ENCODE results near the gene ZNF592.

Gene ZNF592

DNA sequence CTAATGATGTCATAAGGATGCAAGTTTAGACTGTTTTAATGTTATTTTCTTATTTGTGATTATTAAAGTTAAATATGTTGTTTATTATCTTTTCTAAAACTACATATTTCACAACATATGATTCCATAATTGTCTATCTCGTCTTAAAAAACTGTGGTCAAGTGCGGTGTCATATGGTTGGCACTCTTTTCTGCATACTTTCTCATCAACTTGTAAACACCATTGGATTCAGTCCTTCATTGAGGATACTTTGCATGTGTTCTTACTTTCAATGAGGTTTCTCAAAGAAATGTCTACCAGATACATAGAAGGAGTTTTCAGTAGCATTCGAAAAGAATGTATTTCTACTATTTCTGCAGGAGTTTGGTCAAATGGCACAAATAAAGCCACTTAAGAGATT is 46.8 kb downstream of the ZNF592 start:
- H3K36me3 ChIP-seq (ENCODE audit: control insufficient read depth in 1 of 2, insufficient read depth in 2 of 2, low read length in 2 of 2), result peaks cover 50 to 67% of the 10 kb centered on the region in 2 donors

GRCh38 chr15:84797212-84797611 is 48.8 kb downstream of the ZNF592 start:
- Histone ChIP-seq H3K4me3 (ENCODE audit: low read depth in 1 of 2, low read length in 2 of 2) (no peak overlapping the region), H3K36me3 (ENCODE audit: control insufficient read depth in 1 of 2, insufficient read depth in 2 of 2, low read length in 2 of 2) (peaks cover 57 to 62% of the 10 kb centered on the region in 2 donors), H3K9me3 (ENCODE audit: control insufficient read depth in 1 of 2, low read length in 2 of 2) (no peaks in the 10 kb centered on the region), H3K27ac (ENCODE audit: low read length) (no peak overlapping the region), H3K4me1 (ENCODE audit: control insufficient read depth in 1 of 2, insufficient read depth in 2 of 2, low read length in 2 of 2) (peaks cover 0 to 10% of the 10 kb centered on the region in 2 donors), H3K27me3 (ENCODE audit: low read depth, low read length) (no peaks in the 10 kb centered on the region)

More for the DNA sequence above, 46.8 kb downstream of the ZNF592 start:
- Histone ChIP-seq H3K27me3 (ENCODE audit: low read depth, low read length) (no peaks in the 10 kb centered on the region), H3K4me1 (ENCODE audit: control insufficient read depth in 1 of 2, insufficient read depth in 2 of 2, low read length in 2 of 2) (peaks cover 0 to 17% of the 10 kb centered on the region in 2 donors), H3K9me3 (ENCODE audit: control insufficient read depth in 1 of 2, low read length in 2 of 2) (no peaks in the 10 kb centered on the region), H3K4me3 (ENCODE audit: low read depth in 1 of 2, low read length in 2 of 2) (no peak overlapping the region), H3K27ac (ENCODE audit: low read length) (no peak overlapping the region)

- no peak overlapping the region for H3K4me3 ChIP-seq (ENCODE audit: low read depth in 1 of 2, low read length in 2 of 2)
- no peak overlapping the region for H3K27ac ChIP-seq (ENCODE audit: low read length)
- no peaks in the 10 kb centered on the region for H3K9me3 ChIP-seq (ENCODE audit: control insufficient read depth in 1 of 2, low read length in 2 of 2)
- H3K36me3 ChIP-seq (ENCODE audit: control insufficient read depth in 1 of 2, insufficient read depth in 2 of 2, low read length in 2 of 2), result peaks cover 57 to 61% of the 10 kb centered on the region in 2 donors
- peaks cover 0 to 4% of the 10 kb centered on the region in 2 donors for H3K4me1 ChIP-seq (ENCODE audit: control insufficient read depth in 1 of 2, insufficient read depth in 2 of 2, low read length in 2 of 2)
- H3K27me3 ChIP-seq (ENCODE audit: low read depth, low read length), result no peaks in the 10 kb centered on the region
Observed at GRCh38 chr15:84797801-84798200, 49.4 kb downstream of the ZNF592 start.

DNA sequence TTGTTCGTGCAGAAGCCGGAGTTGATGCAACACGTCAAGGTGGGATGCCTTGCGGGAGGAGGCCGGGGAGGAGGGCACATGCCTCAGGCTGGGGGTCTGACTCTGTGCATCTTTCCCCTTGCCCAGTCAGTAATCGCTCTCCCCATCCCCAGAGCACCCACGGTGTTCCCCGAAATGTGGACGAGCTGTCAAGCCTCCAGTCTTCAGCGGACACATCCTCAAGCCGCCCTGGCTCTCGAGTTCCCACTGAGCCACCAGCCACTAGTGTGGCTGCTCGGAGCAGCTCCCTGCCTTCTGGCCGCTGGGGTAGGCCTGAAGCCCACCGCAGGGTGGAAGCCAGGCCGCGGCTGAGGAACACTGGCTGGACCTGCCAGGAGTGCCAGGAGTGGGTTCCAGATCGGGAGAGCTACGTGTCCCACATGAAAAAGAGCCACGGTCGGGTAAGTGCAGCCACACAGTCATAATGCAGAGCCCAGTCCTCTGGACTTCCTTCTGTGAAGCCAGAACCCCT is 50.1 kb downstream of the ZNF592 start:
- Histone ChIP-seq H3K9me3 (ENCODE audit: control insufficient read depth in 1 of 2, low read length in 2 of 2) (no peaks in the 10 kb centered on the region), H3K4me1 (ENCODE audit: control insufficient read depth in 1 of 2, insufficient read depth in 2 of 2, low read length in 2 of 2) (peaks cover 0 to 4% of the 10 kb centered on the region in 2 donors), H3K27ac (ENCODE audit: low read length) (no peak overlapping the region), H3K4me3 (ENCODE audit: low read depth in 1 of 2, low read length in 2 of 2) (no peak overlapping the region), H3K36me3 (ENCODE audit: control insufficient read depth in 1 of 2, insufficient read depth in 2 of 2, low read length in 2 of 2) (peaks cover 60 to 62% of the 10 kb centered on the region in 2 donors), H3K27me3 (ENCODE audit: low read depth, low read length) (no peaks in the 10 kb centered on the region)

- peaks cover 0 to 15% of the 10 kb centered on the region in 2 donors for H3K4me1 ChIP-seq (ENCODE audit: control insufficient read depth in 1 of 2, insufficient read depth in 2 of 2, low read length in 2 of 2)
- no peaks in the 10 kb centered on the region for H3K27me3 ChIP-seq (ENCODE audit: low read depth, low read length)
- H3K27ac ChIP-seq (ENCODE audit: low read length), result no peak overlapping the region
- H3K36me3 ChIP-seq (ENCODE audit: control insufficient read depth in 1 of 2, insufficient read depth in 2 of 2, low read length in 2 of 2), result peaks cover 68 to 71% of the 10 kb centered on the region in 2 donors
- no peaks in the 10 kb centered on the region for H3K9me3 ChIP-seq (ENCODE audit: control insufficient read depth in 1 of 2, low read length in 2 of 2)
- H3K4me3 ChIP-seq (ENCODE audit: low read depth in 1 of 2, low read length in 2 of 2), result no peak overlapping the region
Observed at GRCh38 chr15:84799511-84800187, 51.3 kb downstream of the ZNF592 start.

GRCh38 chr15:84800365-84800806 is 52.0 kb downstream of the ZNF592 start:
- Histone ChIP-seq H3K4me3 (ENCODE audit: low read depth in 1 of 2, low read length in 2 of 2) (no peak overlapping the region), H3K9me3 (ENCODE audit: control insufficient read depth in 1 of 2, low read length in 2 of 2) (no peaks in the 10 kb centered on the region), H3K27me3 (ENCODE audit: low read depth, low read length) (no peaks in the 10 kb centered on the region), H3K36me3 (ENCODE audit: control insufficient read depth in 1 of 2, insufficient read depth in 2 of 2, low read length in 2 of 2) (peaks cover 69 to 72% of the 10 kb centered on the region in 2 donors), H3K27ac (ENCODE audit: low read length) (no peak overlapping the region), H3K4me1 (ENCODE audit: control insufficient read depth in 1 of 2, insufficient read depth in 2 of 2, low read length in 2 of 2) (peaks cover 0 to 16% of the 10 kb centered on the region in 2 donors)

DNA sequence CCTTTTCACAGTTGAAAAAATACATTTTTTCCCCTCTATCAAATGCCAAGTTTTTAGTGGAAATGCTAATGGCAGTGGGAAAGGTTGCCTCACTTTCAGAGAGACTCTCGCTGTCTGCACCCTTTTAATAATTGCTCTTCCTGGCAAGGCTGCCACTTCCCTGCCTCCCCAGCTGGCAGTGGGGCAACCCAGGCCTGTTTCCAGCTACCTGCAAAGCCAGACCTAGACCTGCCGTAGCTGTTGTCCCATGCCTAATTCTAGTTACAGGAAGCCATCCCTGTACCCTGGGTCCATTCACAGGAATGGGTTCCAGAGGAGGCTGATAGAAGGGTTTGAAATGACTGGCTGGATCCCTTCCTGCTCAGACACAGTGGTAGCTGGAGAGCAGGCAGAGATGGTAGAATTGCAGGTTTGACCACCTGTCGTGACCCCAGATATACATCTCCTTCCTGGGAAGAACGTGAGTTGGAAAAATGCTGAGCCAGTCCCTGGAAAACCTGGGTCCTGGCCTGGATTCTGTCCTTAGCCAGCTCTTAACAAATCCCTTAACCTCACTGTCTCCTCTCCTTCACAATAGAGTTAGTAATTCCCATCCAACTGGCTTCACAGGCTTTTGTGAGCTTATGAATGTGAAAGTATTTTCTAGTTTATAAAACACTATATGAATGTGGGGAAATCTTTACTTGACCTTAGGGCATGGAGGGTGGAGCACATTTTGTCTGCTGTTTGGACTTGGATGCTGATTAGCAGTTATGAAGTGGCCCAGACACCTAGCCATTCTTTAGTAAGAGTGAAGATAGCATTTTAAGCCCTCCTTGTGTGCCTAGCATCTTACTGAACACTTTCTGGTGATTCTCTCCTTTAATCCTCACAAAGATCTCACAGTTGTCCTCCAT is 55.9 kb downstream of the ZNF592 start:
- Histone ChIP-seq H3K36me3 (ENCODE audit: control insufficient read depth in 1 of 2, insufficient read depth in 2 of 2, low read length in 2 of 2) (peaks cover 41 to 48% of the 10 kb centered on the region in 2 donors), H3K27ac (ENCODE audit: low read length) (no peak overlapping the region), H3K4me3 (ENCODE audit: low read depth in 1 of 2, low read length in 2 of 2) (no peak overlapping the region), H3K4me1 (ENCODE audit: control insufficient read depth in 1 of 2, insufficient read depth in 2 of 2, low read length in 2 of 2) (peaks cover 0 to 16% of the 10 kb centered on the region in 2 donors), H3K27me3 (ENCODE audit: low read depth, low read length) (no peaks in the 10 kb centered on the region), H3K9me3 (ENCODE audit: control insufficient read depth in 1 of 2, low read length in 2 of 2) (no peaks in the 10 kb centered on the region)

DNA sequence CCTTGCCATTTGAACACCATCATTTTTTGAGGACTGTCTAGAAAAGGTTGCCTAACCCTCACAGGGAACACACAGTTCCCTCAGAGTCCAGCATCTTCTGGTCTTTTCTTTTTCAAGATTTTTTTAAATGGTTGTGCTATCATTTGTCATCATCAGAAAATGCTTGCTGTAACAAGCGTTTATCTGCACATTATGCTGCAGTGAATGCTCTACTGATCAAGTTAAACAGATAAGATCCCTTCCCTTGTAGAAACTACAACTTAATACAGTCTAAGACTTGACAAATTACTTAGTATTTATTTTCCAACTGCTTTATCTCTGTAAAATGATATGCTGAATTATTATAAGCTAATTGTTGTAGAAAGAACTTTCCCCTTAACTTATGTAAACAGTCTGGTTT is 56.8 kb downstream of the ZNF592 start:
- Histone ChIP-seq H3K36me3 (ENCODE audit: control insufficient read depth in 1 of 2, insufficient read depth in 2 of 2, low read length in 2 of 2) (peaks cover 31 to 38% of the 10 kb centered on the region in 2 donors), H3K4me1 (ENCODE audit: control insufficient read depth in 1 of 2, insufficient read depth in 2 of 2, low read length in 2 of 2) (peaks cover 0 to 13% of the 10 kb centered on the region in 2 donors), H3K4me3 (ENCODE audit: low read depth in 1 of 2, low read length in 2 of 2) (no peak overlapping the region), H3K27ac (ENCODE audit: low read length) (no peak overlapping the region), H3K9me3 (ENCODE audit: control insufficient read depth in 1 of 2, low read length in 2 of 2) (no peaks in the 10 kb centered on the region), H3K27me3 (ENCODE audit: low read depth, low read length) (no peaks in the 10 kb centered on the region)

- no peak overlapping the region for H3K27ac ChIP-seq (ENCODE audit: low read length)
- H3K36me3 ChIP-seq (ENCODE audit: control insufficient read depth in 1 of 2, insufficient read depth in 2 of 2, low read length in 2 of 2), result peaks cover 18 to 20% of the 10 kb centered on the region in 2 donors
- H3K4me3 ChIP-seq (ENCODE audit: low read depth in 1 of 2, low read length in 2 of 2), result no peak overlapping the region
Observed at GRCh38 chr15:84807228-84807627, 58.8 kb downstream of the ZNF592 start.

GRCh38 chr15:84810073-84810840 is 61.9 kb downstream of the ZNF592 start:
- H3K27ac ChIP-seq (ENCODE audit: low read length), result no peak overlapping the region
- H3K9me3 ChIP-seq (ENCODE audit: control insufficient read depth in 1 of 2, low read length in 2 of 2), result no peaks in the 10 kb centered on the region

More at GRCh38 chr15:84807228-84807627, 58.8 kb downstream of the ZNF592 start:
- Histone ChIP-seq H3K27me3 (ENCODE audit: low read depth, low read length) (no peaks in the 10 kb centered on the region), H3K9me3 (ENCODE audit: control insufficient read depth in 1 of 2, low read length in 2 of 2) (no peaks in the 10 kb centered on the region), H3K4me1 (ENCODE audit: control insufficient read depth in 1 of 2, insufficient read depth in 2 of 2, low read length in 2 of 2) (peaks cover 0 to 13% of the 10 kb centered on the region in 2 donors)

More at GRCh38 chr15:84810073-84810840, 61.9 kb downstream of the ZNF592 start:
- Histone ChIP-seq H3K27me3 (ENCODE audit: low read depth, low read length) (no peaks in the 10 kb centered on the region), H3K4me3 (ENCODE audit: low read depth in 1 of 2, low read length in 2 of 2) (no peak overlapping the region), H3K4me1 (ENCODE audit: control insufficient read depth in 1 of 2, insufficient read depth in 2 of 2, low read length in 2 of 2) (no peaks in the 10 kb centered on the region), H3K36me3 (ENCODE audit: control insufficient read depth in 1 of 2, insufficient read depth in 2 of 2, low read length in 2 of 2) (no peaks in the 10 kb centered on the region)

Measured in muscle layer of duodenum (tissue), 2 donors.